ENCODE measurements around the gene ATP6V1E1. TPM values are rescaled to one million over a fixed set of nuclear protein-coding genes. Genes with fewer than 3 reads are reported as not detected.

The ATP6V1E1 gene
- polyA plus RNA-seq, 2 of the 4 experiments (the other 2 are of a cell fraction), result 112 to 123 TPM

DNA sequence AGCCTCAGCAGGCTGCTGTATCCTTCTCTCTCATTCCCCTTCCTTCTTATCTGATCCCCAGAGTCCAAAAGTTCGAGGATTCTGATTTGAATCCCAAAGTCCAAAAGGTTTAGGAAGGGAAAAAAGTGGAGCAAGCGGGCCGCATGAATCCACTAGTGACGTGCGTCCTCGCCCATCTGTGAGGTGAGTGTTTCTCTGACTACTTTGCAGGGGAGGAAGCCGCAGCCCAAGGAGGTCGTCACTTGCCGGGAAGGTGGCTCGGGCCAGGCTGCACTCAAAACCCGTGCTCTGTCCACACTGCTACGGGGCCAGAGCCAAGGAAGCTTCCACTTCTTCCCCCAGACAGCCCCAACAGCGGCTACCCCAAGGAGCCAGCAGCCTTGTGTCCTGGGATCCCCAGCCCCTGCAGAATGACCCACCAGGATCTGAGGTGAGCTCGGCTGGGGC, 49.0 kb downstream of the ATP6V1E1 start:
- Histone ChIP-seq H3K27ac (no peak overlapping the region), H3K9me3 (no peaks in the 10 kb centered on the region), H3K4me3 (no peak overlapping the region), H3K4me2 (no peak overlapping the region), H3K4me1 (no peaks in the 10 kb centered on the region)
- no peak for ATAC-seq
- 79% methylated on average over 7 of the region's 14 CpGs for WGBS (ENCODE audit: missing lambda C conversion rate)
- DNase-seq (ENCODE audit: low read depth in 1 of 2, low spot score in 1 of 2), result no peak
- TF ChIP-seq FOSL2 (IDR thresholded peaks at IDR 0.05) (no peak), FOSL2 (CRISPR knock-in tag; IDR thresholded peaks at IDR 0.05) (no peak), RNF2 (IDR thresholded peaks at IDR 0.05; ENCODE audit: borderline replicate concordance, low read depth) (no peak)
- ChIA-PET POLR2A (no interaction called here), CTCF (interaction anchor here (0.6 to 0.9 kb wide), 3 partner anchors 21 to 412 kb away, joined by 3 read pairs; no protein-coding TSS in a partner anchor)
- FAIRE-seq, result no peak

GRCh38 chr22:17578136-17578754, 50.3 kb downstream of the ATP6V1E1 start:
- Histone ChIP-seq H3K4me3 (no peak overlapping the region), H3K27ac (no peak overlapping the region), H3K4me1 (no peaks in the 10 kb centered on the region), H3K9me3 (no peaks in the 10 kb centered on the region), H3K4me2 (no peak overlapping the region)
- 73% methylated on average over 11 of the region's 11 CpGs for WGBS (ENCODE audit: missing lambda C conversion rate)
- no peak for FAIRE-seq
- TF ChIP-seq SMC3 (IDR thresholded peaks at IDR 0.05), result no peak
- no peak for TF ChIP-seq BHLHE40 (IDR thresholded peaks at IDR 0.05; ENCODE audit: low read depth, low read length)
- ChIA-PET POLR2A (no interaction called here), CTCF (interaction anchor here (0.8 to 0.9 kb wide), 2 partner anchors 9 to 20 kb away, joined by 3 to 5 read pairs; no protein-coding TSS in a partner anchor)
- DNase-seq (ENCODE audit: low read depth in 1 of 2, low spot score in 1 of 2), result no peak
- no peak for ATAC-seq

GRCh38 chr22:17576470-17576869, 52.1 kb downstream of the ATP6V1E1 start:
- WGBS (ENCODE audit: missing lambda C conversion rate), result 69% methylated on average over 6 of the region's 6 CpGs
- peak in 1 of 2 experiments; percentile 27; a peak in 1 of 6 replicates for ATAC-seq

DNA sequence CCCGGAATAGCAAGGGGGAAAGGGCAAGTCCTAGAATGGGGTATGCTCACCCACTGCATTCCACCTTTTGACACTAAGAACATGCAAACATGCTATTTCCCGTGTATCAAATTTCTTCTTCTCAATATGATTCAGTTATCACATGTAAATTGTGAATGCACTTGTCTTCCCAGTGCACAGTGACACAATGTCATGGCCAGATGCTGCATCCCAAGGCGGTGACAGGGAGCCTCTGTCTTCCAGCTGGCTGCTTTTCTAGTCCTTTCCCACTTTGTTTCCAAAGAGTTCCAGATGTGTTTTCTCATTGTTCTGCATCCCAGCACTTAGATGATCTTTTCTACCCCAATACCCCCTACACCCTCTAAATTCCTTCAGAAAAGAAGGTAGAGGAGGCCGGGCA, 52.9 kb downstream of the ATP6V1E1 start:
- WGBS (ENCODE audit: missing lambda C conversion rate), result 71% methylated on average over 4 of the region's 4 CpGs
- TF ChIP-seq FOSB (CRISPR knock-in tag; IDR thresholded peaks at IDR 0.05), result no peak
- no peak for TF ChIP-seq ZC3H11A (IDR thresholded peaks at IDR 0.05)
- TF ChIP-seq POLR2AphosphoS2 (conservative IDR thresholded peaks at IDR 0.05; ENCODE audit: low read length), result no peak
- H3K4me1 ChIP-seq, result no peaks in the 10 kb centered on the region
- no peak for ATAC-seq
- ChIA-PET POLR2A (no interaction called here), CTCF (interaction anchor here (0.6 kb wide), 1 partner anchor 69 kb away, joined by 3 read pairs; no protein-coding TSS in a partner anchor)
- DNase-seq (ENCODE audit: low read depth in 1 of 2, low spot score in 1 of 2), result no peak
- no peak overlapping the region for H3K4me3 ChIP-seq
- no peak for FAIRE-seq
- no peaks in the 10 kb centered on the region for H3K9me3 ChIP-seq
- H3K4me2 ChIP-seq, result no peak overlapping the region
- no peak overlapping the region for H3K27ac ChIP-seq

More at GRCh38 chr22:17576470-17576869, 52.1 kb downstream of the ATP6V1E1 start:
- TF ChIP-seq BHLHE40 (IDR thresholded peaks at IDR 0.05; ENCODE audit: low read depth, low read length) (no peak), RNF2 (IDR thresholded peaks at IDR 0.05; ENCODE audit: borderline replicate concordance, low read depth) (no peak), RCOR1 (IDR thresholded peaks at IDR 0.05; ENCODE audit: low read depth, low read length) (no peak), RAD21 (conservative IDR thresholded peaks at IDR 0.05 in 1 of 2, IDR thresholded peaks at IDR 0.05 in 1 of 2) (no peak), TP53 (CRISPR knock-in tag; IDR thresholded peaks at IDR 0.05) (no peak), PHF8 (IDR thresholded peaks at IDR 0.05; ENCODE audit: borderline replicate concordance, low read depth) (no peak)
- TF ChIP-seq, protein P1, sequence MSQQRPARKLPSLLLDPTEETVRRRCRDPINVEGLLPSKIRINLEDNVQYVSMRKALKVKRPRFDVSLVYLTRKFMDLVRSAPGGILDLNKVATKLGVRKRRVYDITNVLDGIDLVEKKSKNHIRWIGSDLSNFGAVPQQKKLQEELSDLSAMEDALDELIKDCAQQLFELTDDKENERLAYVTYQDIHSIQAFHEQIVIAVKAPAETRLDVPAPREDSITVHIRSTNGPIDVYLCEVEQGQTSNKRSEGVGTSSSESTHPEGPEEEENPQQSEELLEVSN (IDR thresholded peaks at IDR 0.05; ENCODE audit: borderline replicate concordance, low read depth), result no peak
- no peak overlapping the region for H3K27ac ChIP-seq
- DNase-seq (ENCODE audit: low read depth in 1 of 2, low spot score in 1 of 2), result no peak
- H3K4me2 ChIP-seq, result no peak overlapping the region
- H3K4me1 ChIP-seq, result no peaks in the 10 kb centered on the region
- ChIA-PET CTCF (interaction anchor here (1.2 kb wide), 1 partner anchor 18 kb away, joined by 4 read pairs; no protein-coding TSS in a partner anchor), POLR2A (no interaction called here)
- H3K4me3 ChIP-seq, result no peak overlapping the region
- no peak for FAIRE-seq
- no peaks in the 10 kb centered on the region for H3K9me3 ChIP-seq

GRCh38 chr22:17575151-17575550, 53.4 kb downstream of the ATP6V1E1 start:
- TF ChIP-seq TFCP2L1 (CRISPR knock-in tag; IDR thresholded peaks at IDR 0.05), result no peak
- no peak for TF ChIP-seq CBX8 (IDR thresholded peaks at IDR 0.05)
- TF ChIP-seq PHF8 (IDR thresholded peaks at IDR 0.05; ENCODE audit: borderline replicate concordance, low read depth), result no peak
- TF ChIP-seq HOXA7 (CRISPR knock-in tag; IDR thresholded peaks at IDR 0.05), result no peak
- no peak for TF ChIP-seq CHD4 (IDR thresholded peaks at IDR 0.05; ENCODE audit: borderline replicate concordance)
- Histone ChIP-seq H3K9me3 (no peaks in the 10 kb centered on the region), H3K4me1 (no peaks in the 10 kb centered on the region), H3K4me3 (no peak overlapping the region), H3K27ac (no peak overlapping the region), H3K4me2 (no peak overlapping the region)
- WGBS (ENCODE audit: missing lambda C conversion rate), result 92% methylated on average over 5 of the region's 5 CpGs
- POLR2A ChIA-PET, result no interaction called here
- DNase-seq (ENCODE audit: low read depth in 1 of 2, low spot score in 1 of 2) (no peak), FAIRE-seq (no peak), ATAC-seq (no peak)
- CTCF ChIA-PET, result no interaction called here
